Kidney tubule cell (primary cell): ENCODE data around the gene IQGAP2.
"Not testable (repeated sequence)": the region's sequence is repeated elsewhere in the genome, so short reads cannot be mapped to it uniquely, and the experiment has no call there.

Experiments
- DNase-seq: peaks from one replicate; pipeline ENCODE4 v3.0.0-alpha.2; 2018; ENCODE audit warnings: low spot score

Gene IQGAP2

DNA sequence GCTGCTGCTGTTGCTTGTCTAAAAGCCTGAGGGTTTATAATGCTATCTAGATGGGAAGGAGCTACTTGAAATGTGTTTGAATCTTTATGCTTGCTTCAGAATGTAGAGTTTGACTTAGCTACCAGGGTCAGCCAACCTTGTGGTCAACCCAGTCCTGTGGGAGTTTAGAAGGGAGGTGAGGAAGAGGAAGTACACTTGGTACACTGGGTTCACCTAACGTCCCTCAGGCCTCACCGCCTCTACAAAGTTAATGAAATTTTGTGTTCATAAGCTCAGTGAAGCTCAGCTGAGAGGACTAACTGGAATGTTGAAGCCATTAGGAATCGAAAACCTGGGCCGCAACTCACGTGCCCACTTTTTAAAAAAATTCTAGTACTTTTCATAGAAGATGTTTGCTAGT lies 10.7 kb downstream of the IQGAP2 start:
- DNase-seq, result no peak

DNA sequence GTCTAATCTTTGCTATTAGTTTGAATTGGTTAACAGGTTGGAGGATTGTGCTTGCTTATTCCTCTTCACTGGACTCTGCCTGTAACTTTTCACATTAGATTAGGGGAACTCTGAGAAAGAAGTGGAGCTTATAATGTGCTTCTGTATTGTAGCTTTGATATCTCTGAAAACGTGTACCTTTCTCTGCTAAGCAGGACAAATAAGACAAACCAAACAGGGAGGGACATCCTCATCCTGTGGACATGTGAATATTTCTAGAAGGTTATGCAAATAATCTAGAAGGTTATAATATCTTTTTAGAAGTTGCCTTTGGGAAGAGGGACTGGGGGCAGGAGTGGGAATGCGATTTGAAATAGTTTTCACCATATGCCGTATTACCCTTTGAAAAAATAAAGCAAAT lies 11.7 kb downstream of the IQGAP2 start:
- DNase-seq, result no peak

DNA sequence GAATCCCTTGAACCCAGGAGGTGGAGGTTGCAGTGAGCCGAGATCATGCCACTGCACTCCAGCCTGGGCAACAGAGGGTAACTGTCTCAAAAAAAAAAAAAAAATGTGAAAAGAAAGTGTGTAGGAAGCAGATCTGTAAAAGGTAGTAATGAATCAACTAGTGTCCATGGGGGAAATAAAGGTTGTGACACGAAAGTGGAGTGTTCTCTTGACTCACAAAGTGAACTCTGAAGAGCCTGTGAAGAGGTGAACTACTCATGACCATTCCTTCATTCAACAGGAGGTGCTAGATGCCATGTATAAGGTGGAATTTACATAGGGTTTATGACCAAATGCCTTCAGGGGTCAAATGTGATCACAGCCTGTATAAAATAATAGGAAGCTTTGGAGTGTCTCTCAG lies 12.8 kb downstream of the IQGAP2 start:
- no peak for DNase-seq

DNA sequence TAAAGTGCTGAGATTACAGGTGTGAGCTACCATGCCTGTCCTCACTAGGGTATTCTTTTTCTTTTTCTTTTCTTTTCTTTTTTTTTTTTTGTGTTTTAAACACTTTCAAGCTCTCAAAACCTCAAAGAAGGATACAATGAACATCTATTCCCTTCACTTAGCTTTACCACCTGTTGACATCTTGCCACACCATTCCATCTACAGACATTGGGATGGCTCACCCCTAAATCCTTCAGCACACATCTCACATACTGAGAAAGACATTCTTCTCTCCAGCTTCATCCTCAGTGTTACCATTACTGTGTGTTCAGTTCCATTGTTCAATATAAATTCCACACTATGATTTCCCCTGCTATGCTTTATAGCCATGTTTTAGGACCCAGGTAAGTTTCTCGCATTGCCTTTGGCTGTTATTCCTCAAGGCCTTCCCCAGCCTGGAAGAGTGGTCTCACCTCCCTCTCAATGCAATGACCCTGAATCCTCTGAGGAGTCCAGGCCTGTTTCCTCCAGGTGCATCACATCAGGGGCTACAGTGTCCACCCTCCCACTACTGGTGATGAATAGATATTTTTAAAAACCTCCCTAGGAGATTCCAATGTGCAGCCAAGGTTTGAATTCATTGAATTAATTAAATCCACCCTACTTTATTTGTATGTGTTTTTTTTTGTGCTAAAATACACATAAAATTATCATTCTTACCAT lies 16.7 kb downstream of the IQGAP2 start:
- DNase-seq, result no peak

DNA sequence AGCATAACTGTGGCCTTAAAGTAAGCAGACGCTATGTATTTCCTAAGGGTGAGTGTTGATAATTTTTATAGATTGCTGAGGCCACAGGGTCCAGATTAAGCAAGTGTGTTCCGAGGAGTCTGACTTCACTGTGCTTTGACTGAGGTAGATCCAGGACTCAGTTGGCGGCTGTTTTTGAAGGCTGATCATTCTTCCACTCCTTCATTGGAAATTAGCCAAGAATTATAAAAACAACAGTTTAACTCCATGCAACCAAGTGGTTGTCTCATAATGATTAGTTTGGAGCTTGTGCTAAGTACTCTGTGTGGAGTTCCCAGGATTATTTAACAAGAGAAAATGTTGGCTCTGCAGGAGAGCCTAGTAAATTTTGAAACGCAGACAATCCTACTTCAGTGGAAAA lies 19.1 kb downstream of the IQGAP2 start:
- no peak for DNase-seq

DNA sequence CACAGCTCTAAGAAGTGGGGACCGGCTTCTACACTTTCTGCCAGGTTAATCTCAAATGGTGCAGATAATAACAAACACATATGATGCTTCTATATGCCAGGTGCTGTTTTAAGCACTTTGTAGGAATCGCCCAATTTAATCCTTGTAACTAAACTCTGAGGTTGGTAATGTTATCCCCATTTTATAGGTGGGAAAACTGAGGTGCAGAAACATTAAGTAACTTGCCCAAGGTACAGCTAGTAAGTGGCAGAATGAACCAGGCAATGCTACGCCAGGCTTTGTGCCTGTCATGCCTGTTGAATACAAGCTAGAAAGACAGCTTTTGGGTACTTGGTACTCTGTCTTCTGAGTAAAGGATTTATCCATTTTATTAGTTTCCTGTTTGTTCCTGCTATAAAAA lies 19.7 kb downstream of the IQGAP2 start:
- no peak for DNase-seq

DNA sequence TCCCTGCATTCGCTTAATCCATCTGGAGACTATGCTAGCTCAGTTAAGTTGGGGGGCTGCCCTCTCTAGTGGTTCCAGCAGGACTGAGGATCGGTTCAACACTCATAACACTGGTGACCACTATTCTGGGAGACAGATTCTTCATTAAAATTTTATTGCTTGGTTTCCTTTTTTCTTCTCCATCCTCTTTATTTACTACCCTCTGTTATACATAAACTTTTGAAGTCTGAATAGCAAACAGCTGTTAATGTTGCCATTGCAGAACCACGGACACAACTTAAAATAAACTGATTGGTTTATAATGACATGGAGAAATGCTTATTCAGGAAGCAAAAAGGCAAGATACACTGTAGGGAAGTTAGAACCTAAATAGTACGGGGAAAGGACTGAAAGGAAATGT lies 22.1 kb downstream of the IQGAP2 start:
- no peak for DNase-seq

DNA sequence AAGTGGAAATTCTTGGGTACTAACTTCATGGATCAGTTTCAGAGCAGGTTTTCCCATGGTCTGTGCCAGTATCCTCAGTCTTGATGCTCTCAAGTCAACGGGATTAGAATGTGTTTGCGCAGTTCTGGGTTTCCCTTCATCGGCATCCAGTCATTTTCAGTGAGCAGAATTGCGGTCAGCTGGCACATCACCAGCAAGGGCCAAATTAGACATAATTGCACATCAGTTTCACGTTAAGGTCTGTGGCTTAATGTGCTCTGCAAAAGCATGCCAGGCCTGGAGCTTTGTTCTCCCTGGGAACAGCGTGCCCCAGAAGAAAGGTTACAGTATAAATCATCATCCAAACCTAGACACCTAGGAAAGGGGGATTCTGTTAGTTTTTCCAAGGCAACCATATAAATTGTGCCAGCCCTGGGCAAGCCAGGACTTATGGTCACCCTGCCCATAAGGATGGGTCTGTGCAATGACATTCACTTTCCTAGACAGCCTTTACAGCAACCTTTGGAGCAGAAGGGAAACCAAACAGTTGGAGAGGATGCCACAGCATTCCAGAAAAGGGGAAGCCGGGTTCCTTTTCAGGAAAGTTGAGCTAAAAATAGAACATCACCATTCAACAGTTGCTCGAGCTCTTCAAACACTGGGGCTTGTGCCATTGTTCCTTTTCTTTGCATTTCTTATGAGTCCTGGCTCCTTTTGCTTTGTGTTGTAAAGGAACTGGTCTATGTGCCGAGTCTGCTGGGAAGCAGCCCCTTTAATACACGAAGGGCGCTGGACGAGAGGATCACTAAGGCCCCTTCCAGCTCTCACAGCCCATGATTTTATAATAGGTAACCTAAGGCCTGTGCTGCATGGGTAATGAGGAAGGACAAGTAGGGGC lies 23.1 kb downstream of the IQGAP2 start:
- DNase-seq, result no peak

DNA sequence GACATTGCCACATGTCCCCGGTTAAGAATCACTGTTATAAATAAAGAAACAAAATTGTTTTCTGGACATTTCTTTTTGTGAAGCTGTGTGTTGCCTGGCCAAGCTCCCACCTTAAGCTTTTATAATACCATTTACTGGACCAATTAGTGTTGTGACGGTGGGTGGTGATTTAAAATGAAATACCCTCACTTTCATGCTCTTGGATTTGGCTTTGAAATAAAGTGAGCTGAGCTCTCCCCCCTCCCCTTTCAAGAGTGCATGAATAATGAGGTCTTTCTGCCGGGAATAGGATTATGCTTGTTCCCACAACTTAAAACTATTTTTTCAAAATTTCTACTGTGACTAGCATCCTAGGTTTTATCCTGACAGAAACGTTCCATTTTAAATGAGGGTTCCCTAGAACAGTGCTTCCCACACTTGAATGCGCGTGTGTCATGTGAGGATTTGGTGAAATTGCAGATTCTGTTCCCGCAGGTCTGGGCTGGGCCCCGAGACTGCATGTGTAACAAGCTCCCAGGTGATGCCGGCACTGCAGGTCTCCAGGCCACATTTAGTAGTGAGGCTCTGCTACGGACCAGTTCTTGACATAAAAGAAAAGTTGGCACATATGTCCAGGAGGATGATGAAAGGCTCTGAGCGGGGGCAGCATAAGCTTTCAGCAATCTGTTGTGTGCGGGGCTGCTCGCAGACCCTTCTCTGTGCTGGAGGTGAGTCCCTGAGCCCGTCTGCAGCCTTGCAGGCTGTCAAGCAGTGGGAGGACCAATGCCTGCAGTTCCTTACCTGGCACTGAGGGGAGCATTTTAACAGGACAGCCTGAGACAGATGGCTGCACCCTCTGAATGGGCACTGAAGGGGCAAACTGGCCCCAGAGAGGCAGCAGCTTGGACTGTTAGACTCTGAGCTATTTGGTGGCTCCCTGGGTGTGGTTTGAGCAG lies 24.4 kb downstream of the IQGAP2 start:
- no peak for DNase-seq

DNA sequence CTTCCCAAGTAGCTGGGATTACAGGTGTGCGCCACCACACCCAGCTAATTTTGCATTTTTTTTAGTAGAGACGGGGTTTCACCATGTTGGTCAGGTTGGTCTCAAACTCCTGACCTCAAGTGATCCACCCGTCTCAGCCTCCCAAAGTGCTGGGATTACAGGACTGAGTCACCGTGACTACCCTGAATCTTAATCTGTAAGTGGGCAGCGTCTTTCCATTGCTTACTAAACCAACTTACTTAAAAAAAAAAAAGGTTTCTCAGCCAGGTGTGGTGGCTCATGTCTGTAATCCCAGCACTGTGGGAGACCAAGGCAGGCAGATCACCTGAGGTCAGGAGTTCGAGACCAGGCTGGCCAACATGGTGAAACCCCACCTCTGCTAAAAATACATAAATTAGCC lies 25.5 kb downstream of the IQGAP2 start:
- DNase-seq, result not testable (repeated sequence)

DNA sequence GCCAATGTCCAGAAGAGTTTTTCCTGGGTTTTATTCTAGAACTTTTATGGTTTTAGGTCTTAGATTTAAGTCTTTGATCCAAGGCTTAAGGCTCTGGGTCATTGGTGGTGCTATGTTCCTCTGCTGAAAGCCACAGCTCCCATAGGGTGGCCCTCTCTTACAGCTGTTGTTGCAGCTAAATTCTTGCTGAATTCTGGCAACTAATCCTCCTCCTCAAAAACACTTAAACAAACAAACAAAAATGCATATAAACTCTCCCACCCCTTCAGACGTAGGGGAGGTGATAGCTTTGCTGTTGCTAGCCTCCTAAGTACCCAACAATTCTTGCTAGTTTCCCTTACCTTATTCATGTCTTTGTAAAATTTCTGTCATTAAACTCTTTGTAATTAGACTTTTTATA lies 30.2 kb downstream of the IQGAP2 start:
- DNase-seq, result no peak

DNA sequence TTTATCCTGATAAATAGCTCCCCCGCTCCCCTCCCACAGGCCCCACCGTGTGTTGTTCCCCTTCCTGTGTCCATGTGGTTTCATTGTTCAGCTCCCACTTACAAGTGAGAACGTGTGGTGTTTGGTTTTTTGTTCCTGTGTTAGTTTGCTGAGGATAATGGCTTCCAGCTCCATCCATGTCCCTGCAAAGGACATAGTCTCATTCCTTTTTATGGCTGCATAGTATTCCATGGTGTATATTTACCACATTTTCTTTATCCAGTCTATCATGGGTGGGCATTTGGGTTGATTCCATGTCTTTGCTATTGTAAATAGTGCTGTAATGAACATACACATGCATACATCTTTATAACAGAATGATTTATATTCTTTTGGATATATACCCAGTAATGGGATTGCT lies 34.4 kb downstream of the IQGAP2 start:
- not testable (repeated sequence) for DNase-seq

DNA sequence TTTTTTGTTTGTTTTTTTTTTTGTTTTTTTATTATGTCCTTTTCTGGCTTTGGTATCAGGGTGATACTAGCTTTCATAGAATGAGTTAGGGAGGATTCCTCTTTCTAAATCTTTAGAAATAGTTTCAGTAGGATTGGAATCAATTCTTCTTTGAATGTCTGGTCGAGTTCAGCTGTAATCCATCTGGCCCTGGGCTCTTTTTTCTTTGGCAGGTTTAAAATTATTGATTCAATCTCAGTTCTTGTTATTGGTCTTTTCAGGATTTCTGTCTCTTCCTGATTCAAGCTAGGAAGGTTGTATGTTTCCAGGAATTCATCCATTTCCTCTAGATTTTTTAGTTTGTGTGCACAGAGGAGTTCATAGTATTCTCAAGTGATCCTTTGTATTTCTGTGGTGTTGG lies 34.9 kb downstream of the IQGAP2 start:
- no peak for DNase-seq

DNA sequence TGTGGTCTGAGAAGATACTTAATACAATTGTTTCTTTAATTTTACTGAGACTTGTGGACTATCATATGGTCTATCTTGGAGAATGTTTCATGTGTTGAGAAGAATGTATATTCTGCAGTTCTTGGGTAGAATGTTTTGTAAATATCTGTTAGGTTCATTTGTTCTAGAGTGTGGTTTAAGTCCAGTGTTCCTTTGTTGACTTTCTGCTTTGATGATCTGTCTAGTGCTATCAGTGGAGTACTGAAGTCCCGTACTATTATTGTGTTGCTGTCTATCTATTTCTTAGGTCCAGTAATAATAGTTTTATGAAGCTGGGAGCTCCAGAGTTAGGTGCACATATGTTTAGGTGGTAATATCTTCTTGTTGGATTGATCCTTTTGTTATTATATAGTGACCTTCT lies 36.1 kb downstream of the IQGAP2 start:
- DNase-seq, result no peak

DNA sequence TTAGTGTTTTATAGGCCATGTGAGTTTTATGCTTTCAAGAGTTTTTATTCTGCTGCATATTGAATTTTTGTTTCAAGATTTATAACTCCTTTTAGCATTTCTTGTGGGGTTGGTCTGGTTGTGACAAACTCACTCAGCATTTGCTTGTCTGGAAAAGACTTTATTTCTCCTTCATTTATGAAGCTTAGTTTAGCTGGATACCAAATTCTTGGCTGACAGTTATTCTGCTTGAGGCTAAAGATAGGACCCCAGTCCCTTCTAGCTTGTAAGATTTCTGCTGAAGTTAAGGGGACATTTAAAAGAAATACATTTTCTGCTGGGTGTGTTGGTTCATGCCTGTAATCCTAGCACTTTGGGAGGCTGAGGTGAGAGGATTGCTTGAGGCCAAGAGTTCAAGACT lies 36.8 kb downstream of the IQGAP2 start:
- DNase-seq, result no peak

DNA sequence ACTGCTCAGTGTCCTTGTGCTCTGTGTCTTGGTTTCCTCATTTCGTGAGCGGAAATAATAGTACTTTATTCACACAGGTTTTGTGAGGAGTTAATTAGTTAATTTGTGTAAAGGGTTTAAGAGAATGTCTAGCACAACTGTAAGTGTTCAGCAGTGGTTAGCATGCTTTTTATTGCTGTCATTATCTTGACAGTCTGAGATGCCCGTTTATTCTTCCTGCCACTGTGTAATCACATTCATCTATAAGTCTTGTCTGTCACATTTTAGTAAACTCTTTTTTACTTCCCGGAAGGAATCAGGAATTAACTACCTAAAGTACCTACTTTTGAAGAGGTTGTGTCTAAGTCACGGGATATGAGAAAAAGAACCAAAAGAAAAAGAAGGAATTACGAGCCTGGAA lies 38.0 kb downstream of the IQGAP2 start:
- DNase-seq, result no peak

DNA sequence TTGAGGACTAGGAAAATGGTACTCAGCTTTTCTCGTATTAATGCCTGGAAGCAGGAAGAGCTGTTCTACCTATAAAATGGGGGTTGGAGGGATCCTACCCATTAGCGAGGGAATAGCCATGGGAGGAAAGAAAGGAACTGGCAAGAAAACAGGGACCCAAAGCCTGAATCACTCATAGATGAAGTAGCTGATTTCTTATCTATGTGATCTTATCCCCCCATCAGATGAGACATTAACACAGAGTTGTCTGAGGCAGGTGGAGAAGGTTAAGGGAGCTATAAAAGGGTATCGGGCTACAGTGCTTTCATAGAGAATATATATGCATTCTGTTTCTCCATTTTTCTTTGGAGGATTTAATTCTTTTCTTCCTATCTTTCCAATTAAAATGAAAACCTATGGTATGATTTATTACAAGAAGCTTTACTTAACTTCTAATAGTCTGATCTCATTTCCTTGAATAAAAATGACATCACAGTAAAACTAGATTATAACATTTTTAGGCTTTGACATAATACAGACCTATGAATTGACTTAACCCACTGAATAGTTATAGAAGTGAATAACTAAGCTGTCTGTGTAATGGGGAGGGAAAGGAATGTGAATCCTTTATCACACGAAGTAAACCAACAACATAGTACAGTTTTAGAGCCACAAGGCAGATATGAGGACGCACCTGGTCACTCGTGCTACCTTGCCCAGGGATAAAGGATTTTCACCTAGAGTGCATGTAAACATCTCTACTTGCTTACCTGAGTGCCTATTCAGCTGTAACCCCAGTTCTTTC lies 39.0 kb downstream of the IQGAP2 start:
- DNase-seq, result no peak

DNA sequence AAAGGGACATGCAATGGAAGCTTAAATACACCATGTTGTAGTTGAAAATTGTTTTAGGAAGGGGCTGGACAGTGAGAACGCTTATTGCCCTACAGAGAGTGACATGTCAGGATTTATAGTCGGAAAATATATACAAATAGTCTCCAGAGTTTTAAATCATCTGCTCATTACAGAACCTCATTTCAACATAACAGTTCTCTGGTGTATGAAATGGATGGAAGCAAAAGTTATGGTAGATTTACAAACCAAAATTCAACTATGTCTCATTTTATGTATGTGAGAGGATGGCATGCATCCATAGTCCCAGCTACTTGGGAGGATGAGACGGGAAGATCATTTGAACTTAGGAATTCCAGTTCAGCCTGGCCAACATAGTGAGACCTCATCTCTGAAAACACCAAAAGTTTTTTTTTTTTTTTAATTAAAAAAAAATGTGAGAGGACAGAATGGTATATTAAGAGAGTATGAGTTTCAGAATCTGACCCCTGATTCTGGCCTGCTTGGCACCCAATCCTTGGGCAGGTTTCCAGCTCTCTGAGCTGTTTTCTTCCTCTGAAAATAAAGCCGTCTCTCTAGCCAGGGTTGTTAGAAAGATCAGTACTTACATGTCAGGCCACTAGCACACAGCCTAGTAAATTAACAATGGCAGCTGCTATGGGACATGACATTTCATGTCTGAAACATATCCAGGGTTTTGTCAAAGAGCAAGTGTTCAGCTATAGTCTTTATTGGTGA lies 40.1 kb downstream of the IQGAP2 start:
- no peak for DNase-seq

DNA sequence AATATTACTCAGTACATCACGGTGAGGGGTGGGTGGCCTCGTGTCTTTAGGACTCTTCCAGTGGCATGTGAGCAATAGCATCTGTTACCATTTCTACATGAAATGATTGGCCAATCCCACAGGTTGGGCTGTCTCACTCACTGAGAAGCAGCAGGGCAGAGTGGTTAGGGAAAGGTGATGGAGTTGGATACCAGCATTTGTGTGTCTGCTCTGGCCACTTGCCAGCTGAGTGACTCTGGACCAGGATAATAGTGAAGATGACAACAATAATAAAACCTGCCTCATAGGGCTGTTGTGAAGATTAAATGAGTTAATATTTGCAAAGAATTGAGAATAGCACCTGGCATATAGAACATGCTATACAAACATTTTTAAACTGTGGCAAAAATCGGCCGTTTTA lies 42.0 kb downstream of the IQGAP2 start:
- no peak for DNase-seq

DNA sequence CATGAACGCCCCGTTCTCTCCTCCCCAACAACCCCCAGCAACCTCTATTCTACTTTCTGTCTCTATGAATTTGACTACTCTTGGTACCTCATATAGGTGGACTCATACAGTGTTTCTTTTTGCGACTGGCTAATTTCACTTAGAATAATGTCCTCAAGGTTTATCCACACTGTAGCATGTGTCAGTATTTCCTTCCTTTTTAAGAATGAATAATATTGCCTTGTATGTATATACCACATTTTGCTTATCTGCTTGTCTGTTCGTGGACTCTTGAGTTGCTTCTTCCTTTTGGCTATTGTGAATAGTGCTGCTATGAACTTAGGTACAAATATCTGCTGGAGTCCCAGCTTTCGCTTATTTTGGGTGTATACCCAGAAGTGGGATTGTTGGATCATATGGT lies 42.7 kb downstream of the IQGAP2 start:
- DNase-seq, result no peak

DNA sequence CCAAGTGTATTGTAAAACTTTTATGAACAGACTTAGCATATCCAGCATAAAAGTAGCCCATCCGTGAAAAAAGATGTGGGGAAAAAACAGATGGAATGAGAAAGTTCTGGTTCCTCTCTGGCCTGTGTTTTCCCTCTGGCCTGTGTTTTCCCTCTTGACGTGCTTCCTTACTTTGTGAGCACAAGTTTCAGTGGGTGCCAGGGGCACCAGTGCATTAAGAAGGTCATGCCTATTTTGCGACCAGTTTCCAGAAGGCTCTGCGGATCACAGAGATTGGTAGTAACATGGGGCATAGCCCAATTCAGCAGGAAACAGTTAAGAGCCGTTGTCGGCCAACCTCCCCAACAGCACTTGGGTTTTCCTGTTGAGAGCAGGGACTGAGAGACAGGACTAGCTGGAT lies 43.7 kb downstream of the IQGAP2 start:
- DNase-seq, result no peak
